Measurements from ENCODE around the gene ADAMTS9.

ADAMTS9 gene

GRCh38 chr3:64473466-64473865 lies 214.3 kb downstream of the ADAMTS9 start:
- no peak for DNase-seq

GRCh38 chr3:64470436-64470835 lies 217.4 kb downstream of the ADAMTS9 start:
- DNase-seq: no peak

- no peak for DNase-seq
Observed at GRCh38 chr3:64467255-64467944, 220.4 kb downstream of the ADAMTS9 start.
